ENCODE results near the gene CHD2. TPM values are rescaled to one million over a fixed set of nuclear protein-coding genes. Genes with fewer than 3 reads are reported as not detected.

Gene CHD2
- total and polyA plus RNA-seq, 4 donors: 13.9 to 90.2 (median 49.4) TPM

DNA sequence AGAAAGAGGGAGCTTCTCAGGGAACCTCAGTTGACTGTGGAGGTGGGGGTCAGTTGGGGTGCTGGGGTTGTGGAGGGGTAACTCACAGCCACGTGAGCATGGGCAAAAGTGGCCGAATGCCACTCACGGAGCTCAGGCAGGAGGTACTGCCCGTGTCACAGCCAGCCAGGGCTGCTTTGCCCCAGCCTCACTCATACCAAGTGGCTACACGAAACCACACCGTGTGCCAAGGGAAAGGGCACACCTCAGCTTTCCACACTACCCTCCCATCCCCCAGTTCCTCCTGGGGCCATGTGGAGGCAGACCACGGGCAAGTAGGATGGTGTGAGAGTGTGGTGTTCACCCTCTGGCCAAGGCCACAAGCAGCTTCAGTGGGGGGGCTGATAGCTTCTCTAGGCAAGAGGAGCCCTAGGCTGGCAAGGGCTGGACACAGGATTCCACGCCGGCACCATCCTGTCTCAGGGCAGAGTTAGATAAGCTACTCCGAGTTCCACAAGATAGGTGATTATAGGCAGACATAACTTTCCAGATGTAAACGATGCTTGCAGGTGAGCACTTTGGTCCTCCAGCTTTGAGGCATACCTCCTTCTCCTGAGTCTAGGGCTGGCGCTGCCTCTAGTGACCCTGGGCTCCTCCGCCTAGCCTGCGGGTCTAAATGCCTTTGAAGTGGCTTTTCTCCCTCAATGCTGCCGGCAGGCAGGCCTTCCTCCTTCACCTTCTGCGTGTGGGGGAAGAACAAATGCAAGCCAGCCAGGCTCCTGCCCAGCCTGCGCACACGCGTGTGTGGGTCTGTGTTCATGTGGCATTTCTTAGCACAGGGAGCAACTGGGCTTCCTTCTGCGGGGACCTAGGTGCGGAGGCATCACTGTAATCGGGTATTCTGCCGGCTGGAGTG lies 163.9 kb downstream of the CHD2 start:
- TF ChIP-seq GABPA (IDR thresholded peaks at IDR 0.05 in 1 of 2, conservative IDR thresholded peaks at IDR 0.05 in 1 of 2) (no peak), EGR1 (IDR thresholded peaks at IDR 0.05; ENCODE audit: low read depth in 2 of 2) (no peak), RXRA (IDR thresholded peaks at IDR 0.05) (no peak), YY1 (IDR thresholded peaks at IDR 0.05) (no peak), FOXA1 (IDR thresholded peaks at IDR 0.05) (no peak), TAF1 (conservative IDR thresholded peaks at IDR 0.05) (no peak), HNF4G (IDR thresholded peaks at IDR 0.05) (no peak), HNF4A (conservative IDR thresholded peaks at IDR 0.05) (no peak), JUND (IDR thresholded peaks at IDR 0.05) (no peak), RAD21 (IDR thresholded peaks at IDR 0.05) (no peak), NR2F2 (IDR thresholded peaks at IDR 0.05) (no peak)
- TF ChIP-seq, protein P1, sequence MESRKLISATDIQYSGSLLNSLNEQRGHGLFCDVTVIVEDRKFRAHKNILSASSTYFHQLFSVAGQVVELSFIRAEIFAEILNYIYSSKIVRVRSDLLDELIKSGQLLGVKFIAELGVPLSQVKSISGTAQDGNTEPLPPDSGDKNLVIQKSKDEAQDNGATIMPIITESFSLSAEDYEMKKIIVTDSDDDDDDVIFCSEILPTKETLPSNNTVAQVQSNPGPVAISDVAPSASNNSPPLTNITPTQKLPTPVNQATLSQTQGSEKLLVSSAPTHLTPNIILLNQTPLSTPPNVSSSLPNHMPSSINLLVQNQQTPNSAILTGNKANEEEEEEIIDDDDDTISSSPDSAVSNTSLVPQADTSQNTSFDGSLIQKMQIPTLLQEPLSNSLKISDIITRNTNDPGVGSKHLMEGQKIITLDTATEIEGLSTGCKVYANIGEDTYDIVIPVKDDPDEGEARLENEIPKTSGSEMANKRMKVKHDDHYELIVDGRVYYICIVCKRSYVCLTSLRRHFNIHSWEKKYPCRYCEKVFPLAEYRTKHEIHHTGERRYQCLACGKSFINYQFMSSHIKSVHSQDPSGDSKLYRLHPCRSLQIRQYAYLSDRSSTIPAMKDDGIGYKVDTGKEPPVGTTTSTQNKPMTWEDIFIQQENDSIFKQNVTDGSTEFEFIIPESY (IDR thresholded peaks at IDR 0.05): no peak
- TF ChIP-seq, protein P2, sequence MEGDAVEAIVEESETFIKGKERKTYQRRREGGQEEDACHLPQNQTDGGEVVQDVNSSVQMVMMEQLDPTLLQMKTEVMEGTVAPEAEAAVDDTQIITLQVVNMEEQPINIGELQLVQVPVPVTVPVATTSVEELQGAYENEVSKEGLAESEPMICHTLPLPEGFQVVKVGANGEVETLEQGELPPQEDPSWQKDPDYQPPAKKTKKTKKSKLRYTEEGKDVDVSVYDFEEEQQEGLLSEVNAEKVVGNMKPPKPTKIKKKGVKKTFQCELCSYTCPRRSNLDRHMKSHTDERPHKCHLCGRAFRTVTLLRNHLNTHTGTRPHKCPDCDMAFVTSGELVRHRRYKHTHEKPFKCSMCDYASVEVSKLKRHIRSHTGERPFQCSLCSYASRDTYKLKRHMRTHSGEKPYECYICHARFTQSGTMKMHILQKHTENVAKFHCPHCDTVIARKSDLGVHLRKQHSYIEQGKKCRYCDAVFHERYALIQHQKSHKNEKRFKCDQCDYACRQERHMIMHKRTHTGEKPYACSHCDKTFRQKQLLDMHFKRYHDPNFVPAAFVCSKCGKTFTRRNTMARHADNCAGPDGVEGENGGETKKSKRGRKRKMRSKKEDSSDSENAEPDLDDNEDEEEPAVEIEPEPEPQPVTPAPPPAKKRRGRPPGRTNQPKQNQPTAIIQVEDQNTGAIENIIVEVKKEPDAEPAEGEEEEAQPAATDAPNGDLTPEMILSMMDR (IDR thresholded peaks at IDR 0.05; ENCODE audit: low read depth, low read length, missing input control): no peak
- TF ChIP-seq, protein P3, sequence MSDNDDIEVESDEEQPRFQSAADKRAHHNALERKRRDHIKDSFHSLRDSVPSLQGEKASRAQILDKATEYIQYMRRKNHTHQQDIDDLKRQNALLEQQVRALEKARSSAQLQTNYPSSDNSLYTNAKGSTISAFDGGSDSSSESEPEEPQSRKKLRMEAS (IDR thresholded peaks at IDR 0.05): no peak
- TF ChIP-seq, protein P4, sequence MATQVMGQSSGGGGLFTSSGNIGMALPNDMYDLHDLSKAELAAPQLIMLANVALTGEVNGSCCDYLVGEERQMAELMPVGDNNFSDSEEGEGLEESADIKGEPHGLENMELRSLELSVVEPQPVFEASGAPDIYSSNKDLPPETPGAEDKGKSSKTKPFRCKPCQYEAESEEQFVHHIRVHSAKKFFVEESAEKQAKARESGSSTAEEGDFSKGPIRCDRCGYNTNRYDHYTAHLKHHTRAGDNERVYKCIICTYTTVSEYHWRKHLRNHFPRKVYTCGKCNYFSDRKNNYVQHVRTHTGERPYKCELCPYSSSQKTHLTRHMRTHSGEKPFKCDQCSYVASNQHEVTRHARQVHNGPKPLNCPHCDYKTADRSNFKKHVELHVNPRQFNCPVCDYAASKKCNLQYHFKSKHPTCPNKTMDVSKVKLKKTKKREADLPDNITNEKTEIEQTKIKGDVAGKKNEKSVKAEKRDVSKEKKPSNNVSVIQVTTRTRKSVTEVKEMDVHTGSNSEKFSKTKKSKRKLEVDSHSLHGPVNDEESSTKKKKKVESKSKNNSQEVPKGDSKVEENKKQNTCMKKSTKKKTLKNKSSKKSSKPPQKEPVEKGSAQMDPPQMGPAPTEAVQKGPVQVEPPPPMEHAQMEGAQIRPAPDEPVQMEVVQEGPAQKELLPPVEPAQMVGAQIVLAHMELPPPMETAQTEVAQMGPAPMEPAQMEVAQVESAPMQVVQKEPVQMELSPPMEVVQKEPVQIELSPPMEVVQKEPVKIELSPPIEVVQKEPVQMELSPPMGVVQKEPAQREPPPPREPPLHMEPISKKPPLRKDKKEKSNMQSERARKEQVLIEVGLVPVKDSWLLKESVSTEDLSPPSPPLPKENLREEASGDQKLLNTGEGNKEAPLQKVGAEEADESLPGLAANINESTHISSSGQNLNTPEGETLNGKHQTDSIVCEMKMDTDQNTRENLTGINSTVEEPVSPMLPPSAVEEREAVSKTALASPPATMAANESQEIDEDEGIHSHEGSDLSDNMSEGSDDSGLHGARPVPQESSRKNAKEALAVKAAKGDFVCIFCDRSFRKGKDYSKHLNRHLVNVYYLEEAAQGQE (IDR thresholded peaks at IDR 0.05): no peak
- no peak overlapping the region for H3K4me3 ChIP-seq (ENCODE audit: low read depth in 1 of 3, low read length in 3 of 3)
- no peak for DNase-seq (ENCODE audit: low spot score)
- no peaks in the 10 kb centered on the region for H3K9me3 ChIP-seq (ENCODE audit: control insufficient read depth in 4 of 4, low read length in 3 of 4)
- H3K9ac ChIP-seq (ENCODE audit: low read depth in 1 of 2, low read length in 2 of 2): no peak overlapping the region
- peaks cover 0 to 3% (median 1%) of the 10 kb centered on the region in 4 donors for H3K4me1 ChIP-seq (ENCODE audit: control insufficient read depth in 4 of 4, insufficient read depth in 4 of 4, low read length in 3 of 4)
- 70% methylated on average over 23 of the region's 23 CpGs for WGBS
- H3K27ac ChIP-seq (ENCODE audit: low read depth in 1 of 2, low read length in 2 of 2): no peak overlapping the region
- H3K36me3 ChIP-seq (ENCODE audit: control insufficient read depth in 4 of 4, insufficient read depth in 3 of 4, low read depth in 1 of 4, low read length in 3 of 4): no peaks in the 10 kb centered on the region
- H3K27me3 ChIP-seq (ENCODE audit: control insufficient read depth in 4 of 4, insufficient read depth in 4 of 4, low read length in 3 of 4): peaks cover 0 to 5% (median 0%) of the 10 kb centered on the region in 4 donors
